Activated gamma-delta T cell treated with Interleukin-2 at 50 U/mL for 16 hours (primary cell): ENCODE results near the gene MMP25.
"Not testable (repeated sequence)": the region's sequence is repeated elsewhere in the genome, so short reads cannot be mapped to it uniquely, and the experiment has no call there.

Experiments
- DNase-seq: peaks from one replicate; pipeline ENCODE4 v3.0.0-alpha.2; 2020

Gene MMP25

DNA sequence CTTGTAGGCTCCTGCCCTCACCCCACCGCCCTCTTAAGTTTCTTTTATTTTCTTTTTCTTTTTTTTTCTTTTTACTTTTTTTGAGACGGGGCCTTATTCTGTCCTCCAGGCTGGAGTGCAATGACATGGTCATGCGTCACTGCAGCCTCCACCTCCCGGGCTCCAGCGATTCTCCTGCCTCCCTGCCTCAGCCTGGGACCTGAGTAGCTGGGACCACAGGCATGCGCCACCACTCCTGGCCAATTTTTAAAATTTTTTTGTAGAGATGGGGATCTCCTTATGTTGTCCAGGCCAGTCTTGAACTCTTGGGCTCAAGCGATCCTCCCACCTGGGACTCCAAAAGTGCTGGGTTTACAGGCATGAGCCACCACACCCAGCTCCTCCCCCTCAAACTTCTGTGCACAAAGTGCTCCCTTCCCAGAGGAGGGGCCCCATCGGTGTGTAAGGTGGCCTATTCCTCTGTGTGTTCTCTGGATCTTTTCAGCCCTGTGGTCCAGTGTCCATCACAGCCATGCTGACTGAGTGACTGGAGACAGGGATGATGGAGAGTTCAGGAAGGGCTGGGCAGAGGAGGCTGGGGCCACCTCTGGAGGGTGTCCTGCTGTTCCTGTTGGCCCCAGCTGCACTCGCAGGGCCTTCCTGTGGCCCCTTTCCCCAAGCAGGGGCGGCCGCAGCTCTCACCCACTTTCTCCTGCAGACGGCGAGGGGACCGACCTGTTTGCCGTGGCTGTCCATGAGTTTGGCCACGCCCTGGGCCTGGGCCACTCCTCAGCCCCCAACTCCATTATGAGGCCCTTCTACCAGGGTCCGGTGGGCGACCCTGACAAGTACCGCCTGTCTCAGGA is 10.2 kb downstream of the MMP25 start:
- DNase-seq, result no peak

DNA sequence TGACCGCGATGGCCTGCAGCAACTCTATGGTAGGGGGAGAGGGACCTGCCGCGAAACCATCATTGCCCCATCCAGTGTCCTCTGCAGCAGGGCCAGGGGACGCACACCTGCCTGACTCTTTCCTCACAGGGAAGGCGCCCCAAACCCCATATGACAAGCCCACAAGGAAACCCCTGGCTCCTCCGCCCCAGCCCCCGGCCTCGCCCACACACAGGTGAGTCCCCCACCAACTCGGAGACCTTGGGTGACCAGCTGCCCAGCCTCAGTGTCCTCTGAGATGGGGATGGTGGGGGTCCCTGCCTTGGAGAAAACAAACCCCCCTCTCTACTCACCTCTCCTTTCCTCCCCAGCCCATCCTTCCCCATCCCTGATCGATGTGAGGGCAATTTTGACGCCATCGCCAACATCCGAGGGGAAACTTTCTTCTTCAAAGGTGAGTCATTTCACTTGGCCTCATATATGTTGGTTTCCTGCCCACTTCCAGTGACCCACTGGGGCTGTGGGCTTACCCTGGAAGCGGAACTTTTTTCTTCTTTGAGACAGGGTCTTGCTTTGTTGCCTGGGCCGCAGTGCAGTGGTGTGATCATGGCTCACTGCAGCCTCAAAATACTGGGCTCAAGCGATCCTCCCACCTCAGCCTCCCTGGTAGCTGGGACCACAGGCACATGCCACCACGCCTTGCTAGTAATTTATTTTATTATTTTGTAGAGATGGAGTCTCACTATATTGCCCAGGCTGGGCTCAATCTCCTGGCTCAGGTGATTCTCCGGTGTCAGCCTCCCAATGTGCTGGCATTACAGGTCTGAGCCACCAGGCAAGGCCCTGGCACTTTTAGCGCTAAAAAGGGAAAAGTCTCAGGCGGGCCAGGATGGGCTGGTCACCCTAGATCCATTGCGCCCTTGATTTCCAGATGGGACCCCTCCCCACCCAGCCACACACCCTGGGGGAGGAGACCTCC is 11.1 kb downstream of the MMP25 start:
- no peak for DNase-seq

- peak; percentile 61 for DNase-seq
Measured at GRCh38 chr16:3058139-3059030, 12.0 kb downstream of the MMP25 start.

GRCh38 chr16:3059041-3059722 is 12.8 kb downstream of the MMP25 start:
- DNase-seq, result peak; percentile 86

- DNase-seq, result no peak
Measured at GRCh38 chr16:3059723-3060242, 13.4 kb downstream of the MMP25 start.

- no peak for DNase-seq
Measured at GRCh38 chr16:3060339-3061127, 14.2 kb downstream of the MMP25 start.

DNA sequence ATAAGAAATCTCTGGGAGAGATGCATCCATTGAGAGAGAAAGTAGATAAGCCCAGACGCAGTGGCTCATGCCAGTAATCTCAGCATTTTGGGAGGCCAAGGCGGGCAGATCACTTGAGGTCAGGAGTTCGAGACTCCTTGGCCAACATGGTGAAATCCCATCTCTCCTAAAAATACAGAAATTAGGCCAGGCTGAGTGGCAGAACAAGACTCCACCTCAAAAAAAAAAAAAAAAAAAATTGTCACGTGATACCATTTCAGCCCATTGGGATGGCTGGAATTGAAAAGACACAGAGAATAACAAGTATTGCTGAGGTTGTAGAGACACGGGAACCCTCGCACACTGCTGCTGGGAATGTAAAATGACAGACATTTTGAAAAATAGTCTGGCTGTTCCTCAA is 16.2 kb downstream of the MMP25 start:
- no peak for DNase-seq

DNA sequence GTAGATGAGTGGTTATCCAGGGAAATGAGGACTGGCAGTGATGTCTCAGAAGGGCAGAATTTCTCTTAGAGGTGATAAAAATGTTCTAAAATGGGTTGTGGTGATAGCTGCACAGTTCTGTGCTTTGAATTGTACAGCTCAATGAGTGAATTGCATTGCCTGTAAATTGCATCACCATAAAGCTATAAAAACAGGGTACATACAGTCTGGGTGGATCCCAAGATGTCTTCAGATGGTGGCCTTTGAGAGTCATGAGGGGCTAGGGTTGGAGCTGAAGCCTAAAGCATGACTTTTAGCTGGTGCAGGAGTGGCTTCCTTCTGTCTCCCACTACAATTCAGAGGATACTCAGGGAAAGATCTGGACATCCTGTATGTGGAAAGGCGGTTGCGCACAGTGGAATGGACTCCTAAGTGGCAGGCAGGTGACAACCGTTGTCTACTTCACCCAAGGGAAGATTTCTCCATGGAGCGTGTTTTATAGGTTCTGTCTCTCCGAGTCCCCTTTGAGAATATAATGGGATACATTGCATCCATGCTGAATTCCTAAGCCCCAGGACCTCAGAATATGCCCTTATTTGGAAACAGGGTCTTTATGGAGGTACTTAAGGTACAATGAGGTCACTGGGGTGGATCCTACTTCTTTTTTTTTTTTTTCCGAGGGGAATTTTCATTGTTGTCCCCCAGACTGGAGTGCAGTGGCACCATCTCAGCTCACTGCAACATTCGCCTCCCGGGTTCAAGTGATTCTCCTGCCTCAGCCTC is 17.4 kb downstream of the MMP25 start:
- DNase-seq, result no peak

GRCh38 chr16:3065069-3065741 is 18.8 kb downstream of the MMP25 start, which contains the start of gene IL32:
Gene IL32 (plus strand): TSS chr16:3065640. CDS start chr16:3065812, 172 bp downstream.
- DNase-seq, result peak; percentile 73

- DNase-seq, result peak; percentile 31
Measured at GRCh38 chr16:3065742-3066439, 19.5 kb downstream of the MMP25 start.

DNA sequence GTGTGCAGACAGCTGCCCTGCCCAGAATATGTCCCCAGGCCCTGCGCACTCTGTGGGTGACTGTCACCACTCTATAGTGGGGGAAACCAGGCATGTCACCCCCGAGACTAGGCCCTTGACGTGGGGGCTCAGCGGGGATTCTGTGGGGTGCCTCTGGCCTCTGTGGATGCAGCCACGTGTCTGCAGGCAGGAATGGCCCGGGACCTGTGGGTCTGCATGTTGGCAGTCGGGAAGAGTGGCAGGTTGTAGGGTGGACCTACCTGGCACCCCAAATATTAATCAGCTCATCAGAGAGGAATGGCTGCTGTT is 20.0 kb downstream of the MMP25 start:
- DNase-seq, result peak; percentile 3

DNA sequence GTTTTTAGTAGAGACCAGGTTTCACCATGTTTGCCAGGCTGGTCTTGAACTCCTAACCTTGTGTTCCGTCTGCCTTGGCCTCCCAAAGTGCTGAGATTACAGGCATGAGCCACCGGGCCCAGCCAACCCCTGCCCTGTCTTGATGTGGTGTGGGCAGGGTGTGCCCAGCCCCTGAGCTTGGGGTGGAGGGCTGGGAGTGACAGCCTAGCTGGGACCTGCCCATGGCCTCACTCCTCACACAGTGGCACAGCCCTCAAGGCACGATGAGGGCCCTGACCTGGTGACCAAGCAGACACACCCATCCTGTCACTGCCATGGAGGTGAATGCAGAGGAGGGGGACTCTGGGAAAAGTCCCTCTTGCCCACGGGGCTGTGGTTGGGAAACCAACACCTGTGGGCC is 22.1 kb downstream of the MMP25 start:
- DNase-seq, result peak; percentile 42

DNA sequence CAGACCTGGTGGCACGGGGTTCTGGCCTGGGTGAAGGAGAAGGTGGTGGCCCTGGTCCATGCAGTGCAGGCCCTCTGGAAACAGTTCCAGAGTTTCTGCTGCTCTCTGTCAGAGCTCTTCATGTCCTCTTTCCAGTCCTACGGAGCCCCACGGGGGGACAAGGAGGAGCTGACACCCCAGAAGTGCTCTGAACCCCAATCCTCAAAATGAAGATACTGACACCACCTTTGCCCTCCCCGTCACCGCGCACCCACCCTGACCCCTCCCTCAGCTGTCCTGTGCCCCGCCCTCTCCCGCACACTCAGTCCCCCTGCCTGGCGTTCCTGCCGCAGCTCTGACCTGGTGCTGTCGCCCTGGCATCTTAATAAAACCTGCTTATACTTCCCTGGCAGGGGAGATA is 22.8 kb downstream of the MMP25 start:
- DNase-seq, result not testable (repeated sequence)

- no peak for DNase-seq
Measured at GRCh38 chr16:3070608-3071111, 24.3 kb downstream of the MMP25 start.

DNA sequence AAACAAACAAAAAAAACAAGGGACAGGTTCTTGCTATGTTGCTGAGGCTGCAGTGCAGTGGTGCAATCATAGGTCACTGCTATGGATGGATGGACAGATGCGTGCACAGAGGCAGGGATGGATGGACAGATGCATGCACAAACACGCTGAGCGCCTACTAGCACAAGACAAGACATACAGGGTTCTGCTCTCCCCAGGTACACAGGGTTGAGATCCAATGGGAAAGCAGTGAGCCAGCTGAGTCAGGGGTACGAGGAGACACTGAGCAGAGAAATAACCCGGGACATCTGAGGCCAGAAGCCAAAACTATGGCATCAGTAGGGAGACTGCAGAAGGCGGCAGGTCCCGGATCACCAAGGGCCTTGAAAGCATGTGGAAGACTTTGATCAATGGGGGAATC is 25.3 kb downstream of the MMP25 start:
- DNase-seq, result no peak

- DNase-seq, result peak; percentile 39
Measured at GRCh38 chr16:3072148-3072547, 25.8 kb downstream of the MMP25 start.

- not testable (repeated sequence) for DNase-seq
Measured at GRCh38 chr16:3072576-3073263, 26.4 kb downstream of the MMP25 start.

DNA sequence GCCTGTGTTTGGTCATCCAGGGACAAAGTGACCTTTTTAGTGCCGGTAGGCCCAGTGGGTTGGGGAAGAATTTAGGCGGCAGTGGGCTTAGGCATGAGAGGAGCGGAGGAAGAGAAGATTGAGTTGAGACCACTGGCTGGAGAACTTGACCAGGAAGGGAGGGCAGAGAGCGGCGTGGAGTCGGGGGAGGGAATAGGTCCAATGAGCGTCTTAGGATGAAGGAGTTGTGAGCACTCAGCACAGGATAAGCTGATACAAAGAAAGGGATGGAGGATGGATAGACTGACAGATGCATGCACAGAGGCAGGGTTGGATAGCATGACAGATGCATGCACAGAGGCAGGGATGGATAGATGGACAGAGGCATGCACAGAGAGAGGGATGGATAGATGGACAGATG is 27.1 kb downstream of the MMP25 start:
- no peak for DNase-seq
